Measurements from ENCODE around the gene ORMDL3.

ORMDL3 gene

GRCh38 chr17:39927101-39927928 is at the start of gene ORMDL3, which contains the start of gene LRRC3C:
Gene ORMDL3 (minus strand): TSS chr17:39927601. CDS start chr17:39924203, 3,398 bp downstream.
Gene LRRC3C (plus strand): TSS chr17:39927732. CDS start chr17:39941524, 13,792 bp downstream.
- DNase-seq, result peak; percentile 92 to 94

- no peak for DNase-seq
These were observed 48.4 kb upstream of the ORMDL3 start for GRCh38 chr17:39975801-39976200.

GRCh38 chr17:39974433-39974832 is 47.0 kb upstream of the ORMDL3 start:
- DNase-seq, result no peak

- DNase-seq, result no peak
These were observed 46.1 kb upstream of the ORMDL3 start for GRCh38 chr17:39973496-39973895.

GRCh38 chr17:39972271-39972670 is 44.9 kb upstream of the ORMDL3 start:
- DNase-seq, result no peak

GRCh38 chr17:39971076-39971603 is 43.7 kb upstream of the ORMDL3 start:
- DNase-seq, result no peak

GRCh38 chr17:39970157-39970692 is 42.8 kb upstream of the ORMDL3 start:
- DNase-seq, result no peak

- no peak for DNase-seq
These were observed 42.0 kb upstream of the ORMDL3 start for GRCh38 chr17:39969375-39969774.

GRCh38 chr17:39968761-39969160 is 41.4 kb upstream of the ORMDL3 start:
- DNase-seq, result no peak

GRCh38 chr17:39966771-39967170 is 39.4 kb upstream of the ORMDL3 start:
- no peak for DNase-seq

- DNase-seq, result no peak
These were observed 37.8 kb upstream of the ORMDL3 start for GRCh38 chr17:39965017-39965699.

- DNase-seq, result no peak
These were observed 36.4 kb upstream of the ORMDL3 start for GRCh38 chr17:39963829-39964228.

GRCh38 chr17:39962642-39963220 is 35.3 kb upstream of the ORMDL3 start, which contains the start of gene GSDMA:
Gene GSDMA (plus strand): TSS chr17:39963004. CDS start chr17:39965688, 2,684 bp downstream.
- no peak for DNase-seq

- DNase-seq, result no peak
These were observed 33.2 kb upstream of the ORMDL3 start for GRCh38 chr17:39960524-39961041.

- no peak for DNase-seq
These were observed 28.4 kb upstream of the ORMDL3 start for GRCh38 chr17:39955726-39956225.

- DNase-seq, result no peak
These were observed 27.5 kb upstream of the ORMDL3 start for GRCh38 chr17:39954876-39955275.

GRCh38 chr17:39953471-39953888 is 26.1 kb upstream of the ORMDL3 start:
- DNase-seq, result no peak

- peak; percentile 95 to 96 for DNase-seq
These were observed 25.5 kb upstream of the ORMDL3 start for GRCh38 chr17:39952680-39953470.

- no peak for DNase-seq
These were observed 24.7 kb upstream of the ORMDL3 start for GRCh38 chr17:39951924-39952679.

GRCh38 chr17:39950871-39951348 is 23.5 kb upstream of the ORMDL3 start:
- no peak for DNase-seq

- DNase-seq, result no peak
These were observed 21.6 kb upstream of the ORMDL3 start for GRCh38 chr17:39949028-39949427.
